Sigmoid colon (tissue), 4 donors: ENCODE results near the gene C5orf15.

Experiments used
- POLR2AphosphoS5 ChIP-seq, 4 donors: sonication (generic); formaldehyde crosslinking; IDR thresholded peaks; one replicate each; pipeline ENCODE4 v1.6.1; 2017; ENCODE audit warnings: antibody characterized with exemption in 4 of 4
- TF ChIP-seq, protein P1 (sequence below), 4 experiments: fragments of 450-650 bp in 3 of 4; fragments of 200-600 bp in 1 of 4; IDR thresholded peaks; one replicate each; pipeline ENCODE4 v1.5.1; 2016 to 2019; ENCODE audit warnings: antibody characterized with exemption in 4 of 4, mild to moderate bottlenecking in 3 of 4, moderate library complexity in 2 of 4

- TF ChIP-seq, protein P1, sequence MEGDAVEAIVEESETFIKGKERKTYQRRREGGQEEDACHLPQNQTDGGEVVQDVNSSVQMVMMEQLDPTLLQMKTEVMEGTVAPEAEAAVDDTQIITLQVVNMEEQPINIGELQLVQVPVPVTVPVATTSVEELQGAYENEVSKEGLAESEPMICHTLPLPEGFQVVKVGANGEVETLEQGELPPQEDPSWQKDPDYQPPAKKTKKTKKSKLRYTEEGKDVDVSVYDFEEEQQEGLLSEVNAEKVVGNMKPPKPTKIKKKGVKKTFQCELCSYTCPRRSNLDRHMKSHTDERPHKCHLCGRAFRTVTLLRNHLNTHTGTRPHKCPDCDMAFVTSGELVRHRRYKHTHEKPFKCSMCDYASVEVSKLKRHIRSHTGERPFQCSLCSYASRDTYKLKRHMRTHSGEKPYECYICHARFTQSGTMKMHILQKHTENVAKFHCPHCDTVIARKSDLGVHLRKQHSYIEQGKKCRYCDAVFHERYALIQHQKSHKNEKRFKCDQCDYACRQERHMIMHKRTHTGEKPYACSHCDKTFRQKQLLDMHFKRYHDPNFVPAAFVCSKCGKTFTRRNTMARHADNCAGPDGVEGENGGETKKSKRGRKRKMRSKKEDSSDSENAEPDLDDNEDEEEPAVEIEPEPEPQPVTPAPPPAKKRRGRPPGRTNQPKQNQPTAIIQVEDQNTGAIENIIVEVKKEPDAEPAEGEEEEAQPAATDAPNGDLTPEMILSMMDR (IDR thresholded peaks at IDR 0.05), result no peak
- TF ChIP-seq POLR2AphosphoS5 (IDR thresholded peaks at IDR 0.05), result no peak
Measured at GRCh38 chr5:133938039-133938821, 30.2 kb downstream of the C5orf15 start.
